Muscle layer of duodenum (tissue), 2 donors: ENCODE measurements around the gene ZC3H7B.

Experiments used
- H3K27ac ChIP-seq: one replicate; pipeline ENCODE4 v1.7.0; 2013; ENCODE audit warnings: mild to moderate bottlenecking, low read length
- H3K27me3 ChIP-seq: one replicate; pipeline ENCODE4 v1.7.0; 2013; ENCODE audit warnings: low read depth, mild to moderate bottlenecking, control low read depth, low read length
- H3K36me3 ChIP-seq, 2 donors: one replicate each; pipeline ENCODE4 v1.7.0; 2013; ENCODE audit warnings: low read length in 2 of 2, control low read depth in 1 of 2, mild to moderate bottlenecking in 1 of 2; ENCODE audit not compliant: insufficient read depth in 2 of 2, control insufficient read depth in 1 of 2
- H3K4me1 ChIP-seq, 2 donors: one replicate each; pipeline ENCODE4 v1.7.0; 2013; ENCODE audit warnings: low read length in 2 of 2, mild to moderate bottlenecking in 2 of 2, control low read depth in 1 of 2, moderate library complexity in 1 of 2; ENCODE audit not compliant: insufficient read depth in 2 of 2, control insufficient read depth in 1 of 2
- H3K4me3 ChIP-seq, 2 donors: one replicate each; pipeline ENCODE4 v1.7.0; 2013; ENCODE audit warnings: low read length in 2 of 2, low read depth in 1 of 2, mild to moderate bottlenecking in 1 of 2
- H3K9me3 ChIP-seq, 2 donors: one replicate each; pipeline ENCODE4 v1.7.0; 2013; ENCODE audit warnings: low read length in 2 of 2, control low read depth in 1 of 2, mild to moderate bottlenecking in 1 of 2; ENCODE audit not compliant: control insufficient read depth in 1 of 2
- donor health status: healthy.

The ZC3H7B gene

DNA sequence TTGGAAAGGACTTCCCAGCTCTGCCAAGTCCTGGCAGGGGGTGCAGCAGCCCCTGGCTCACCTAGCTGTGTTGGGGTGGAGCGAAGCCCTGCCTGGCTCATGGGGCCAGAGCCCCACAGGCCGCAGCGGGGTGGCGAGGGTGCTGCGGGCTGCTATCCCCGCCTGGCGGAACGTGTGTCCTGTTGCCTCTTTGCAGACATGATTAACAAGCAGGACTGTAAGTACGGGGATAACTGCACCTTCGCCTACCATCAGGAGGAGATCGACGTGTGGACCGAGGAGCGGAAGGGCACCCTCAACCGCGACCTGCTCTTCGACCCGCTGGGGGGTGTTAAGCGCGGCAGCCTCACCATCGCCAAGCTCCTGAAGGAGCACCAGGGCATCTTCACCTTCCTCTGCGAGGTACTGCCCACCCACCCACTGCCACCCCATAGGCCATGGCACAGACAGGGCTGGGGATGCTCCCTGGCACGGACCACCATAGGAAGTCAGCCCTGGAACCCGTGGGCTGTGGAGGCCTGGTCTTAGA, 44.5 kb downstream of the ZC3H7B start:
- Histone ChIP-seq H3K4me1 (no peaks in the 10 kb centered on the region), H3K4me3 (no peak overlapping the region), H3K27ac (no peak overlapping the region), H3K27me3 (no peaks in the 10 kb centered on the region), H3K9me3 (no peaks in the 10 kb centered on the region), H3K36me3 (peaks cover 63 to 86% of the 10 kb centered on the region in 2 donors)

DNA sequence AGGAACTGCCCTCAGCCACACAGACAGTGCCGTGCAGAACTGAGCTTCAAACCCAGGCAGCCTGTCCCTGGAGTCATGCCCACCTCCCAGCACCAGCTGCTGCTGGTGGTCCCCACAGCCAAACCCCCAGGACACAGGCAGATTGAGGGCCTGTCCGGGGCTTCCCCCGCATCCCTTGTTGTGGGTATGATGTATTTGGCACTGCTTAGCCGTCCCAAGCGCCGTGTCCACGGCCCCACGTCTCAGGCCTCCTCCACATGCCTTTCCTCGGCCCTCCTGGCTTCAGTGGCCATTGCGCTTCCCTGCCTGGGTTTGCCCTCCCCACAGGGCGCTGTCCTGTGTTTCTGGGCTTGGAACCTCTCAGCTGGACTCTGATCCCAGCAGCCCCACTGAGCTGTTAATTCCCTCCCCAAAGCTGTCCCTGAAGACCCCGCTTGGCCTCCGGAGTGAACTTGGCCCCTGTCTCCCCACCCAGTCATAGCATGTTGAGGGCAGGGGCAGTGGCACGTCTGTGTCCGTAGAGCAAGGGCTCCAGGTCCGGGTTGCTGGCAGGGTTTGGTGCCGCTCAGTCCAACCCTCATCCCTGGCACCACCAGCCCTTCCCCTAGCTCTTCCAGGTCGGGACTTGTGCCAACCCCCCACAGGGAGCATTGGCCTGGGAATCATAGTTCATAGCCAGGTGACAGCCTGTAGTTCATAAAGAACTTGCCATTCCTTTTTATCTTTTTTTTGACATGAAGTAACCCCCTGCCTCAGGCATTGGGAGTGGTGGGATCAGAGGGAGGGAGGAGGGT, 45.9 kb downstream of the ZC3H7B start:
- Histone ChIP-seq H3K27ac (no peak overlapping the region), H3K36me3 (peaks cover 67 to 93% of the 10 kb centered on the region in 2 donors), H3K9me3 (no peaks in the 10 kb centered on the region), H3K27me3 (no peaks in the 10 kb centered on the region), H3K4me1 (no peaks in the 10 kb centered on the region), H3K4me3 (no peak overlapping the region)

DNA sequence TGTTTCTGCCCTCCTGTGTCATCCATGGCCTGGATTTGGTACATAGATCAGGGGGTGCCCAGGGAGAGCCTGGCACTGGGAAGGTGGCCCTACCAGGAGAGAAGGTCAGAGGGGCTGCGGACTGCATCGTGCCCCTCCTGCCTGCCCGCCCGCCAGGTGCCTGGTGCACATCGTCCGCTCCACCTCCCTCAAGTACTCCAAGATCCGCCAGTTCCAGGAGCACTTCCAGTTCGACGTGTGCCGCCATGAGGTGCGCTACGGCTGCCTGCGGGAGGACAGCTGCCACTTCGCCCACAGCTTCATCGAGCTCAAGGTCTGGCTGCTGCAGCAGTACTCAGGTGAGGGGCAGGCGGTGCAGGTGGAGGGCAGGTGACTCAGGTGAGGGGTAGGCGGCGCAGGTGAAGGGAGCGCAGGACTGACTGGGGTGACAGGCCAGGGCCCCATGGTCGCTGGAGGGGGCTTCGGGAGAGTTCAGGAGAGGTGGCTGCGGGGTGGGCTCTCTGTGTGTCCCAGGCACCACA, 47.7 kb downstream of the ZC3H7B start:
- no peaks in the 10 kb centered on the region for H3K9me3 ChIP-seq
- H3K4me3 ChIP-seq: no peak overlapping the region
- H3K27ac ChIP-seq: no peak overlapping the region
- H3K4me1 ChIP-seq: no peaks in the 10 kb centered on the region
- no peaks in the 10 kb centered on the region for H3K27me3 ChIP-seq
- peaks cover 69 to 92% of the 10 kb centered on the region in 2 donors for H3K36me3 ChIP-seq

DNA sequence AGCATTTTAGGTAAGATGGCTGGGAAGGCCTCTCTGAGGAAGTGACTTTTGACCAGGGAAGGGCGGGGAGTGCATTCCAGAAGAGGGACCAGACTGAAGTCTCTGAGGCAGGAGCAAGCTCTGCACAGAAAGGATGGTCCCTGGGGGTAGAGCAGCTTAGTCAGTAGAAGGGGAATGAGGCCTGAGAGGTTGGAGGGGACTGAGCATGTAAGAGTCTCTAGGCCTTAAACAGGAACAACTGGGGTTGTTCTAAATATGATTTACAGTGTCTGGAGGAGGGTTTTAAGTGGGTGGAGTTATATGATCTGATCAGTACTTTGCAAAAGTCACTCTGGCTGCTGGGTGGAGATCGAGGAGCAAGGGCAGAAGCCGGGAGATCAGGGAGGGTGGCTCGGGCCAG, 48.8 kb downstream of the ZC3H7B start:
- H3K4me3 ChIP-seq: no peak overlapping the region

DNA sequence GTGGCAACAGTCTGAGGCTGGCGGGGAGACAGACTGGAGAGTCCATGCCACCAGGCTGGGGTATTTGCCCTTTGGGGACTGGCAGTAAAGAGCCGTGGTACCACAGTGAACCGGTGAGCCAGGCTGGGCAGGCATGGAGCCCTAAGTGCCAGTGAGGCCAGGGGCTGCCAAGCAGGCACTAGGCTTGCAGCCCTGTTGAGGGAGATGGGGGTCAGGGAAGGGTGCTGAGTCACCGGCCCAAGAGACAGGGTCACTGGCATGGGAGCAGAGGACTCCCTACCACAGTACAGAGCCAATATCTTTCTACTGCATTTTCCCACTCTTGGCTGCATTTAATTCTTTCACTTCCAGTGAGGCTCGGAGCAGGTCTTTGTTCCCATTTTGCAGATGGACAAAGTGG, 49.7 kb downstream of the ZC3H7B start:
- H3K4me3 ChIP-seq: no peak overlapping the region
- no peak overlapping the region for H3K27ac ChIP-seq
- no peaks in the 10 kb centered on the region for H3K27me3 ChIP-seq
- no peaks in the 10 kb centered on the region for H3K4me1 ChIP-seq
- no peaks in the 10 kb centered on the region for H3K9me3 ChIP-seq
- peaks cover 73 to 95% of the 10 kb centered on the region in 2 donors for H3K36me3 ChIP-seq

More for the DNA sequence above, 48.8 kb downstream of the ZC3H7B start:
- Histone ChIP-seq H3K4me1 (no peaks in the 10 kb centered on the region), H3K36me3 (peaks cover 72 to 92% of the 10 kb centered on the region in 2 donors), H3K27ac (no peak overlapping the region), H3K27me3 (no peaks in the 10 kb centered on the region), H3K9me3 (no peaks in the 10 kb centered on the region)

DNA sequence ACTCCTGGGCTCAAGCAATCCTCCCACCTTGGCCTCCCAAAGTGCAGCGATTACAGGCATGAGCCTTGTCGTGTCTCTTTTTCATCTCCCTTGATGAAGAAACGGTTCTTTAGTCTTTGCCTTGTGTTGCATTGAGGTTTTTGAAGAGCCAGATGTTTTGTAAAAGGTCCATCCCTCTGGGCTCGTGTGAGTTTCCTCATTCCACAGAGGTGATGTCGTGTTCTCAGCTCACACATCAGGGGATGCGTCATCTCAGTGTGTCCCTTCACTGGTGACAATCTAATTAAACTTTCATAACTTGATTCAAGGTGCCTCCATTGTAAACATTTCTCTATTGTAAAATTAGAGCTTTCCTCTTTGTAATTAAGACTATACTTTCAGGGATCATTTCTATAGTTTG, 50.7 kb downstream of the ZC3H7B start:
- H3K9me3 ChIP-seq: no peaks in the 10 kb centered on the region
- H3K36me3 ChIP-seq: peaks cover 65 to 95% of the 10 kb centered on the region in 2 donors
- H3K27me3 ChIP-seq: no peaks in the 10 kb centered on the region
- H3K4me1 ChIP-seq: no peaks in the 10 kb centered on the region
- H3K27ac ChIP-seq: no peak overlapping the region
- no peak overlapping the region for H3K4me3 ChIP-seq

DNA sequence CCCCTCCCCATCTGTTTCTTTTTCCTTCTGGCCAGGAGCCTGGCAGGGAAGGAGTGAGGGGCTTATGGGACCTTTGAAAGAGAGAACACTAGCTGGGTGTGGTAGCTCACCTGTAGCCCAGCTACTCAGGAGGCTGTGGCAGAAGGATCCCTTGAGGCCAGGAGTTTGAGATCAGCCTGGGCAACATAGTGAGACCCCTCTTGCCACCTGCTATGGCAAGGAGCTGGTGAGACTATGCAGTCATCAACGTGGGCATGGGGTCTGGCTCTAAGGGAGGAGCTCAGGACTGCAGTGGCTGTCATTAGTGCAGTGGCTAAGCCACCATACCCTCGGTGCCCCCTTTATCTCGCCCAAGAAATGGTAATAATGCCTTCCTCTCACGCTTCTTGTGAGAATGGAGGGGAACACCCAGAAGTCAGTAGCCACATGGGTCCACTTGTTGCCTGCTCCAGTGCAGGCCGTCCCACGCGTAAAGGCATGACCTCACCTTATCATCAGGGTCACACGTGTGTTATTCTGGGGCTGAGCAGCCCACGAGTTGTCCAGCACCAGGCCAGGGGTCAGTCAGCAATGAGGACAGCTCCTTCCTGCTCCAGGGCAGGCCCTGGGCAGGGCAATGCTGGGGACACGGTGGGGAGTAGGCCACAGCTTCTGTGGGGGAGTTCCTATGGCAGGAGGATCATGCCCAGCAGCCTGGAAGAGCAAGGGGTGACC, 52.7 kb downstream of the ZC3H7B start:
- no peaks in the 10 kb centered on the region for H3K4me1 ChIP-seq
- H3K4me3 ChIP-seq: no peak overlapping the region
- H3K36me3 ChIP-seq: peaks cover 52 to 88% of the 10 kb centered on the region in 2 donors
- no peak overlapping the region for H3K27ac ChIP-seq
- H3K9me3 ChIP-seq: no peaks in the 10 kb centered on the region
- H3K27me3 ChIP-seq: no peaks in the 10 kb centered on the region

DNA sequence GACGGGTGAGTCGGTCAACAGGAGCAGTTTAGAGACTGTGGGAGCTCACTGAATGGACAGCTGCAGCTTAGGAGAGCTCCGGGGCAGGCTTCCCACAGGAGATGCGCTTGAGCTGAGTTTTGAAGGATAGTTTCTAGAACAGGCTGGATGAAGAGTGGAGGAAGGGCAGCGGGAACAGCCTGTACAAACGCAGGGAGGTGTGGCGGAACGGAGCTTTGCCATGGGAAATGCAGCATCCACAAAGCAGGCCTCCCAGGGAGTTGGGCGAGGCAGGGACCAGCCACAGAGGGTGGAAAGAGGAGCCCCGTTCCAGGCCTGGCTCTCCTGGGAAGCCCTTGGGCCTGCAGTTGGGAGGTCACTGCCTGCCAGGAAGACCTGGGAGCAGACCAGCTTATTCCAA, 53.7 kb downstream of the ZC3H7B start:
- no peak overlapping the region for H3K27ac ChIP-seq
- H3K9me3 ChIP-seq: no peaks in the 10 kb centered on the region
- no peaks in the 10 kb centered on the region for H3K27me3 ChIP-seq
- H3K4me1 ChIP-seq: no peaks in the 10 kb centered on the region
- H3K4me3 ChIP-seq: no peak overlapping the region
- H3K36me3 ChIP-seq: peaks cover 47 to 78% of the 10 kb centered on the region in 2 donors

DNA sequence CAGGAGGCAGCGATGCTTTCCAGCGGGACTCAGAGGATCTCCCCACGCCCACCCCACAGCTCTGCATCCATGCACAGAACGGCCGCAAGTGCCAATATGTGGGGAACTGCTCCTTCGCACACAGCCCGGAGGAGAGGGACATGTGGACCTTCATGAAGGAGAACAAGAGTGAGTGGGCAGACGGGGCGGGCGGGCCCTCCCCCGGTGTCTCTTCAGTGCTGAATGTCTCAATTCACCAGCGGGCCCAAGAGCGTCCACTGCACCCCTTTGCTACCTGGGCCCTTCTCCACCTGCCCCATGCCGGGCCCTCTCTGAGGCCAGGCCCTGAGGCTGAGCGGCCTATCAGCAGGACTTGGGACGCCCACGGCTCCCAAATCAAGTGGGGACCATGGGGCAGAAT, 54.6 kb downstream of the ZC3H7B start:
- no peaks in the 10 kb centered on the region for H3K4me1 ChIP-seq
- peaks cover 38 to 71% of the 10 kb centered on the region in 2 donors for H3K36me3 ChIP-seq
- H3K9me3 ChIP-seq: no peaks in the 10 kb centered on the region
- H3K27ac ChIP-seq: no peak overlapping the region
- no peak overlapping the region for H3K4me3 ChIP-seq
- H3K27me3 ChIP-seq: no peaks in the 10 kb centered on the region

DNA sequence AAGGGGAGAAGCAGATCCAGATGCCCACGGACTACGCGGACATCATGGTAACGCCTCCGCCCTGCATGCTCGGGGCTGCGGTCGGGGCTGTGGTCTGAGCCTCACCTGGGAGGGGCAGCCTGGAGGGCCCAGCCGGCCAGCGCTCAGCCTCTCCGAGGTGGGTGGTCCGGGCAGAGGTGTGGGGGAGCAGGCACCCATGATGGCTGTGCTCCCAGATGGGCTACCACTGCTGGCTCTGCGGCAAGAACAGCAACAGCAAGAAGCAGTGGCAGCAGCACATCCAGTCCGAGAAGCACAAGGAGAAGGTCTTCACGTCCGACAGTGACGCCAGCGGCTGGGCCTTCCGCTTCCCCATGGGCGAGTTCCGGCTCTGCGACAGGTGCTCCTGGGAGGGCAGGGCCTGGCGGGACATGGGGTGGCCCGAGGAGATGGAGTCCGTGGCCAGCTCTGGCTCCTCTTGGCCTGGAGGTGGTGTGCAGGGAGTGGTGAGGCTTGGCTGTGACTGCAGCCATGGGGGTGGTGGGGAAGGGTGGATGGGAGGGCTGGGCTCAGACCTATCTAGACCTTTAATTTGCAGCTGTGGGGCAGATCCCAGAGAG, 55.2 kb downstream of the ZC3H7B start:
- Histone ChIP-seq H3K9me3 (no peaks in the 10 kb centered on the region), H3K27me3 (no peaks in the 10 kb centered on the region), H3K27ac (no peak overlapping the region), H3K36me3 (peaks cover 32 to 65% of the 10 kb centered on the region in 2 donors), H3K4me3 (no peak overlapping the region), H3K4me1 (no peaks in the 10 kb centered on the region)

DNA sequence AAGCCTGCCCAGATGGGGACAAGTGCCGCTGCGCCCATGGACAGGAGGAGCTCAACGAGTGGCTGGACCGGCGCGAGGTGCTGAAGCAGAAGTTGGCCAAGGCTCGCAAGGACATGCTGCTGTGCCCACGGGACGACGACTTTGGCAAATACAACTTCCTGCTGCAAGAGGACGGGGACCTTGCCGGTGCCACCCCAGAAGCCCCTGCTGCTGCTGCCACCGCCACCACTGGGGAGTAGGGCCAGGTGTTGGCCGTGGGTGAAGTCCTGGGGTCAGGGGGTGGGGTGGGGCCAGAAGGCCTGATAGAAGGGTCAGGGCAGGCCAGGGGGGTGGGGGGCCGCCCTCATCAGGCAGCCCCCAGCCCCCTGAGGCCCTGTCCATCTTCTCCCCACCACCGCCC, 55.9 kb downstream of the ZC3H7B start:
- Histone ChIP-seq H3K27ac (no peak overlapping the region), H3K4me1 (no peaks in the 10 kb centered on the region), H3K4me3 (no peak overlapping the region), H3K9me3 (no peaks in the 10 kb centered on the region), H3K27me3 (no peaks in the 10 kb centered on the region), H3K36me3 (peaks cover 27 to 58% of the 10 kb centered on the region in 2 donors)
